Mesodermal cell (in vitro differentiated cells): ENCODE data around the gene CAMKMT.

Source experiments
- H3K27ac ChIP-seq: 2 replicates; pipeline ENCODE4 v1.7.0; 2013; ENCODE audit warnings: mild to moderate bottlenecking, low read depth, low read length, moderate library complexity; ENCODE audit not compliant: severe bottlenecking
- H3K36me3 ChIP-seq: 2 replicates; pipeline ENCODE4 v1.7.1; 2013; ENCODE audit warnings: mild to moderate bottlenecking, low read length, moderate library complexity; ENCODE audit not compliant: control insufficient read depth, insufficient read depth
- H3K4me1 ChIP-seq: one replicate; pipeline ENCODE4 v1.7.1; 2013; ENCODE audit warnings: mild to moderate bottlenecking, low read length; ENCODE audit not compliant: insufficient read depth, control insufficient read depth, poor library complexity, severe bottlenecking
- H3K4me3 ChIP-seq: 2 replicates; pipeline ENCODE4 v1.7.0; 2013; ENCODE audit warnings: low read length, control low read depth, mild to moderate bottlenecking; ENCODE audit not compliant: insufficient read depth, poor library complexity, severe bottlenecking; ENCODE audit errors: extremely low read depth
- H3K9me3 ChIP-seq: 2 replicates; pipeline ENCODE4 v1.7.1; 2013; ENCODE audit warnings: mild to moderate bottlenecking, low read length, moderate library complexity; ENCODE audit not compliant: control insufficient read depth
- WGBS, 2 experiments: methylation state at CpG; one replicate each; pipeline ENCODE4 v1.1.5; 2013; ENCODE audit warnings: missing lambda C conversion rate in 2 of 2; ENCODE audit not compliant: insufficient coverage in 2 of 2; 5-methylcytosine and 5-hydroxymethylcytosine counted together

CAMKMT gene

DNA sequence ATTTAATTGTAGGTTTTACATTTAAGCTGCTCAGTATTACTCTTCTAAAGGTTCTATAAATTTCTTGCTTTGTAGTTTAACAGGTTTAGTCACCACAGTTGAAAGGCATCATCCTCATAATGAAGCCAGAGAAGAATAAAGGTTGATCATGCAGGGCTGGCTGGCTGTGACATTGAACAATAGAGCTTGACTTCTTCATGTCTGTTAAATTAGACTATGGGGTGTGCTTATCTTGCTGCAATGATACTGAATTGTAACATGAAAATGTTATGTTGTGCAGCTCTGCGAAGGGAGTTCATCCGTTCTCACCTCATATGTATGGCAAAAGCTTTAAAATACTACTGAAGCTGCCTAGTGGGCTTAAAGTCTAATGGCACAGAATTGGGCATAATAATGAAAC is 81.8 kb downstream of the CAMKMT start:
- peaks cover 8% of the 10 kb centered on the region for H3K4me1 ChIP-seq
- no peaks in the 10 kb centered on the region for H3K9me3 ChIP-seq
- H3K27ac ChIP-seq, result no peak overlapping the region
- WGBS, 2 experiments, result 94% methylated on average over 2 of the region's 2 CpGs; no CpG with 5 or more reads in 1 of the 2 experiments
- no peaks in the 10 kb centered on the region for H3K36me3 ChIP-seq
- no peak overlapping the region for H3K4me3 ChIP-seq

- Histone ChIP-seq H3K9me3 (no peaks in the 10 kb centered on the region), H3K36me3 (no peaks in the 10 kb centered on the region), H3K4me3 (no peak overlapping the region), H3K27ac (no peak overlapping the region), H3K4me1 (peaks cover 8% of the 10 kb centered on the region)
- 100% methylated on average over 1 of the region's 2 CpGs; no CpG with 5 or more reads in 1 of the 2 experiments for WGBS, 2 experiments
These were observed 83.1 kb downstream of the CAMKMT start for GRCh38 chr2:44444881-44445280.

GRCh38 chr2:44448860-44449527 is 87.2 kb downstream of the CAMKMT start:
- no peaks in the 10 kb centered on the region for H3K9me3 ChIP-seq
- no peaks in the 10 kb centered on the region for H3K4me1 ChIP-seq
- no peaks in the 10 kb centered on the region for H3K36me3 ChIP-seq
- H3K4me3 ChIP-seq, result no peak overlapping the region
- 80 to 82% methylated on average over 1 to 3 of the region's 6 CpGs for WGBS, 2 experiments
- no peak overlapping the region for H3K27ac ChIP-seq

DNA sequence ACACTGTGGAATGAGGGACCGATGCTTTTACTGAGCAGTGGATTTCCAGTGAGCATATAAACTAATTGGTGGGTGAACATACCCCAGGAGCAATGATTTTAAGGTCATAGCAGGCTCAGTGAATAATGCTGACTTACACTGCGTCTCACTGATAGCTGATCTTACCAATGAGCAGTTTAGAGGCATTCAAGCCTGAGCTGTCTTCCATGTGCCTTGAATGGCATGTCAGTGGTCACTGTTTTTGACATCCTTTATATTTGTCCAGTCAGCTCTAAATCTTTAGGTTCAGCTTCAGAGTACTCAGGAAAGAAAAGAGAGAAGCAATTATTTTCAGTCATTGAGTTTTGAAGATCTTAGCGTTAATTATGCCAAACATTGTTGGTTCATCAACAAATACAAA is 88.3 kb downstream of the CAMKMT start:
- H3K36me3 ChIP-seq, result no peaks in the 10 kb centered on the region
- H3K27ac ChIP-seq, result no peak overlapping the region
- H3K4me3 ChIP-seq, result no peak overlapping the region
- no peaks in the 10 kb centered on the region for H3K9me3 ChIP-seq
- H3K4me1 ChIP-seq, result peaks cover 3% of the 10 kb centered on the region
- 80 to 93% methylated on average over 1 of the region's 3 CpGs for WGBS, 2 experiments

- Histone ChIP-seq H3K36me3 (no peaks in the 10 kb centered on the region), H3K4me3 (no peak overlapping the region), H3K4me1 (peaks cover 4% of the 10 kb centered on the region), H3K9me3 (no peaks in the 10 kb centered on the region), H3K27ac (no peak overlapping the region)
These were observed 89.1 kb downstream of the CAMKMT start for GRCh38 chr2:44450806-44451205.

DNA sequence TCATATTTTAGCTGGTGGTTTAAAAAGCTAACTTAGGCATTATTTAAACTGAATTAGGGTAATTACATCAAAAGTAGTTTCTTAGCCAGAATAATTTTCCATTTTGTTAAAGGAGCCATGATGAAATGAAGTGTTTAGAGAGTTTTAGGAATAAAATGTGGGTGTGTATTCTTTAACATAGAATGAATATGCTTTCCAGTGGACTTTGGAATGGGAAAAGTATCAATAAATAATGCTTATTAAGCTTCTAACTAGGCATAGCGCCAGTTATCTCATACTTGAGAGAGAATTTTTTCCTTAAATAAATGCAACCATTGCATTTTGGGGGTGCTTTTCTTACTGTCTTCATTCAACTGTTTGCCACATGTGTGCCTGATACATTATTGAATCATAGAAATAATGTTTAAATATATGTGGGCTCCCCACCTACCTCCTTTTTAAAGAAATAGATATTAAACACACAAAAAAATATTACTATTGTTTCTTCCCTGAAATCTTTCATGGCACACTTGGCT is 90.4 kb downstream of the CAMKMT start:
- Histone ChIP-seq H3K36me3 (no peaks in the 10 kb centered on the region), H3K4me3 (no peak overlapping the region), H3K9me3 (no peaks in the 10 kb centered on the region), H3K4me1 (peaks cover 4% of the 10 kb centered on the region), H3K27ac (no peak overlapping the region)
- WGBS, 2 experiments, result no CpG with 5 or more reads among the region's 1 CpG

- Histone ChIP-seq H3K27ac (no peak overlapping the region), H3K4me3 (no peak overlapping the region), H3K4me1 (peaks cover 4% of the 10 kb centered on the region), H3K9me3 (no peaks in the 10 kb centered on the region), H3K36me3 (no peaks in the 10 kb centered on the region)
- WGBS, 2 experiments, result no CpG with 5 or more reads among the region's 1 CpG
These were observed 91.5 kb downstream of the CAMKMT start for GRCh38 chr2:44453259-44453658.

- WGBS, 2 experiments, result 86% methylated on average over 1 of the region's 1 CpG; no CpG with 5 or more reads in 1 of the 2 experiments
- H3K9me3 ChIP-seq, result no peaks in the 10 kb centered on the region
- peaks cover 4% of the 10 kb centered on the region for H3K4me1 ChIP-seq
- no peaks in the 10 kb centered on the region for H3K36me3 ChIP-seq
- no peak overlapping the region for H3K4me3 ChIP-seq
- H3K27ac ChIP-seq, result no peak overlapping the region
These were observed 94.1 kb downstream of the CAMKMT start for GRCh38 chr2:44455877-44456276.

- Histone ChIP-seq H3K36me3 (no peaks in the 10 kb centered on the region), H3K4me3 (no peak overlapping the region), H3K9me3 (no peaks in the 10 kb centered on the region), H3K4me1 (peaks cover 4% of the 10 kb centered on the region), H3K27ac (no peak overlapping the region)
These were observed 95.2 kb downstream of the CAMKMT start for GRCh38 chr2:44456946-44457345.

DNA sequence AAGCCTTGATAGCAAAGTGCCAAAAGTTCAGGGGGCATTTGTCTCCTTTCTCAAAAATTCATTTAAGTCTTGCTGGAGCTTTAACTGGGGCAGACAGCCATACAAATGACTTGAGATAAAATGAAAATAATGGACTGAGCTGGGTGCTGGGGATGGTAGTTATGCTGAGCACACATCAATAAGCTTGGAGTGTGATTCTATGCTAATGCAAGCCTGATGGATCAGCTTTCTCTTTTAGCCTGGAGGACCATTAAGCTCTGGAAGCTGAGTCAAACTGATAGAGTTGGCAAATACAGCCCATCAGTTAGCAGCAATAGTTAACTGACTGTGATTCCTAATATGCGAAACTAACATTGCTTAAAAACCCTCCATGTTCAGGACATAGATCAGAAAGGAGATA is 98.0 kb downstream of the CAMKMT start:
- Histone ChIP-seq H3K4me1 (peaks cover 9% of the 10 kb centered on the region), H3K27ac (no peak overlapping the region), H3K36me3 (no peaks in the 10 kb centered on the region), H3K4me3 (no peak overlapping the region), H3K9me3 (peaks cover 4% of the 10 kb centered on the region)
- whole genome bisulfite sequencing, 2 experiments, result no CpG with 5 or more reads among the region's 1 CpG

- peaks cover 5% of the 10 kb centered on the region for H3K4me1 ChIP-seq
- H3K27ac ChIP-seq, result no peak overlapping the region
- H3K36me3 ChIP-seq, result no peaks in the 10 kb centered on the region
- peaks cover 4% of the 10 kb centered on the region for H3K9me3 ChIP-seq
- H3K4me3 ChIP-seq, result no peak overlapping the region
- 71% methylated on average over 1 of the region's 3 CpGs; no CpG with 5 or more reads in 1 of the 2 experiments for WGBS, 2 experiments
These were observed 101.4 kb downstream of the CAMKMT start for GRCh38 chr2:44462934-44463849.
